ENCODE results near the gene ADAMTS17.

ADAMTS17 gene

GRCh38 chr15:100254691-100255090 lies 87.1 kb downstream of the ADAMTS17 start:
- H2AFZ ChIP-seq, result no peak overlapping the region
- H3K27ac ChIP-seq, result no peak overlapping the region
- no peak overlapping the region for H3K4me3 ChIP-seq (ENCODE audit: low read depth, low read length)
- H3K4me1 ChIP-seq, result no peaks in the 10 kb centered on the region
- no peaks in the 10 kb centered on the region for H3K9me3 ChIP-seq (ENCODE audit: control insufficient read depth, low read length)
- H3K36me3 ChIP-seq (ENCODE audit: control insufficient read depth, insufficient read depth, low read length), result no peaks in the 10 kb centered on the region
- H3K4me2 ChIP-seq (ENCODE audit: low read length), result no peak overlapping the region
- H3K27me3 ChIP-seq (ENCODE audit: control insufficient read depth, insufficient read depth, low read length), result no peaks in the 10 kb centered on the region
- no peak overlapping the region for H3K9ac ChIP-seq
- no peaks in the 10 kb centered on the region for H3K79me2 ChIP-seq
- no peak for TF ChIP-seq CTCF (IDR thresholded peaks at IDR 0.05)

DNA sequence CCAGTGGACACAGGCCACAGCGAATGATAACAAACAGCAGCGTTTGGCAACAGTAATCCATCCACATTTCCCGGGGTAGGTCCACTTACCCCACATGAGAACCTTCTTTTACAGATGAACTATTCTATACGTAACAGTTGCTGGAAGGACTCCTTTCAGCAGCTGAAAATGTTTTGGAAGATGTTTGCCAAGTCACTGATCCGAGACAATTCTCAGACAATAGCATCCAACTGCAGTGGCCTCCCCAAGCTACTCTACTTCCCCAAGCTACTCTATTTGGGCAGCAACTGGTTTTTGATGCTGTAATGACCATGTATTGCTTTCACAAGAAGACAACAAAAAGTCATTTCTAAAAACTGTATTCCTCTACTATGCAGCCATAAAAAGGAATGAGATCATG lies 87.5 kb downstream of the ADAMTS17 start:
- no peaks in the 10 kb centered on the region for H3K79me2 ChIP-seq
- no peak overlapping the region for H3K27ac ChIP-seq
- no peak overlapping the region for H3K4me2 ChIP-seq (ENCODE audit: low read length)
- H3K4me3 ChIP-seq (ENCODE audit: low read depth, low read length), result no peak overlapping the region
- no peaks in the 10 kb centered on the region for H3K4me1 ChIP-seq
- no peak for TF ChIP-seq CTCF (IDR thresholded peaks at IDR 0.05)
- no peaks in the 10 kb centered on the region for H3K36me3 ChIP-seq (ENCODE audit: control insufficient read depth, insufficient read depth, low read length)
- no peak overlapping the region for H3K9ac ChIP-seq
- no peaks in the 10 kb centered on the region for H3K27me3 ChIP-seq (ENCODE audit: control insufficient read depth, insufficient read depth, low read length)
- no peak overlapping the region for H2AFZ ChIP-seq
- no peaks in the 10 kb centered on the region for H3K9me3 ChIP-seq (ENCODE audit: control insufficient read depth, low read length)

DNA sequence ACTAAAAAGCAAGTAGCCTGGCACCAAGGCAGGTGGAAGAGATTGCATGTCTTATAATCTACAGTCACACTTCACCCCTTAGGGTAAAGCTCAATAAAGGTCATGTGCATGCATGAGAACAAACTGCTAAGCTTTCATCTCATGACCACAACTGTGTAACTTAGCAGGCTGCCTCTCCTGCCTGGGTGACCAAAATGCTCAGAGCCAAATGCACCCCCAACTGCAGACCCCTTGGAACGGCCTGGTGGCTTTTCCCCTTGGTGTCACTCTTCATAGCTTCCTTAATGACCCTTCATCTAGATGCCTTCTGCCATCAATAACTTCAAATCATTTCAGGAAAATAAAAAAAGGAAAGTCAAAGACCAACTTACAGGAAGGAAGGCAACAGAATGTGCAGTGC lies 88.1 kb downstream of the ADAMTS17 start:
- no peak overlapping the region for H3K9ac ChIP-seq
- H3K4me2 ChIP-seq (ENCODE audit: low read length), result no peak overlapping the region
- no peak for TF ChIP-seq CTCF (IDR thresholded peaks at IDR 0.05)
- no peaks in the 10 kb centered on the region for H3K27me3 ChIP-seq (ENCODE audit: control insufficient read depth, insufficient read depth, low read length)
- no peaks in the 10 kb centered on the region for H3K36me3 ChIP-seq (ENCODE audit: control insufficient read depth, insufficient read depth, low read length)
- H3K79me2 ChIP-seq, result no peaks in the 10 kb centered on the region
- no peak overlapping the region for H3K27ac ChIP-seq
- no peak overlapping the region for H2AFZ ChIP-seq
- no peak overlapping the region for H3K4me3 ChIP-seq (ENCODE audit: low read depth, low read length)
- H3K4me1 ChIP-seq, result no peaks in the 10 kb centered on the region
- H3K9me3 ChIP-seq (ENCODE audit: control insufficient read depth, low read length), result no peaks in the 10 kb centered on the region

DNA sequence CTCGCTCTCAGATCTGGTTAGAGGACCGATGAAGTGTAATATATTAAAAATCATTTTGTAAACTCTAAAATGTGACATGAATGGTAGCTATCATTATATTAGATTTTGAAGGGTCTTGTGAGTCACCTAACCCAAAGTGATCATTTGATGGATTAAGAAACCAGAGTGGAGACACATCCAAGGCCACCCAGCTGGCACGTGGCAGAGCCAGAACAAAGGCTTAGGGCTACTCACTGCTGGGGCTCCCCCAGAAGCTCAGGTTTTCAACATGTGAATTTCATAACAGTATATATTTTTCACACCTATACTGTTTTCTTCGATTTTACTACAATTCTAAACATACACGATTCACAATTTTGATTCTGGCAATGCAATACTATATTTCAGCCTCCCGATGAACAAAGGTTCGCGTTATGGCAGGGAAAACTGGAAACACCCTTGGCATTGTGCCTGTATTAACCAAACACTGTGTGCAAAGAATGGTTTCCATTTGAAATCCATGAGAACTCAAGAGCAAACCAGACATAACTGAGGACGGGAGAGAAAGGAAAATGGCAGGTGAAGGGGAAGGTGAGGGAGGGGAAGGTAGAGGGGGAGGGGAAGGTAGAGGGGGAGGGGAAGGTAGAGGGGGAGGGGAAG lies 88.9 kb downstream of the ADAMTS17 start:
- TF ChIP-seq CTCF (IDR thresholded peaks at IDR 0.05), result no peak
- H3K4me3 ChIP-seq (ENCODE audit: low read depth, low read length), result no peak overlapping the region
- H3K27me3 ChIP-seq (ENCODE audit: control insufficient read depth, insufficient read depth, low read length), result no peaks in the 10 kb centered on the region
- no peak overlapping the region for H2AFZ ChIP-seq
- H3K79me2 ChIP-seq, result no peaks in the 10 kb centered on the region
- no peak overlapping the region for H3K9ac ChIP-seq
- H3K36me3 ChIP-seq (ENCODE audit: control insufficient read depth, insufficient read depth, low read length), result no peaks in the 10 kb centered on the region
- no peak overlapping the region for H3K27ac ChIP-seq
- H3K4me1 ChIP-seq, result no peaks in the 10 kb centered on the region
- H3K4me2 ChIP-seq (ENCODE audit: low read length), result no peak overlapping the region
- H3K9me3 ChIP-seq (ENCODE audit: control insufficient read depth, low read length), result no peaks in the 10 kb centered on the region

DNA sequence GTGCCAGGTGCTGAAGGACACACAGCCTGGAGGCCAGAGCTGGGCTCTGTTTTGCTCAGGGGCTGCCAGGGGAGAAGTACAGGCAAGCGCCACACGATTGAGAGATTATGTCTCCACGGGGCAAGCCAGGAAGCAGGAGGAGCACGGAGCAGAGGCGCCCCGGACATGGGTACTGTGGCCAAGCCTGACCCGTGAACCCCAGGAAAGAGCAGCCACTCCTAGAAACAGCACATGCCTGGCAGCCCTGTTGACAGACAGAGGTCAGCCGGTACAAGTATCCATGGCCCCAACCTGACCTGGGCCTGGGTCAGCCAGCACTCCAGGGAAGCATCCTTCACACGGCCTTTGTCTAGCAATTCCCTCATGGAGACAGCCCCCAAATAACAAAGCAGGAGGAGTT lies 89.4 kb downstream of the ADAMTS17 start:
- Histone ChIP-seq H3K9me3 (ENCODE audit: control insufficient read depth, low read length) (no peaks in the 10 kb centered on the region), H3K4me2 (ENCODE audit: low read length) (no peak overlapping the region), H3K4me1 (no peaks in the 10 kb centered on the region), H3K27me3 (ENCODE audit: control insufficient read depth, insufficient read depth, low read length) (no peaks in the 10 kb centered on the region), H3K79me2 (no peaks in the 10 kb centered on the region), H3K27ac (no peak overlapping the region), H2AFZ (no peak overlapping the region), H3K4me3 (ENCODE audit: low read depth, low read length) (no peak overlapping the region), H3K9ac (no peak overlapping the region), H3K36me3 (ENCODE audit: control insufficient read depth, insufficient read depth, low read length) (no peaks in the 10 kb centered on the region)
- no peak for TF ChIP-seq CTCF (IDR thresholded peaks at IDR 0.05)
